PFSK-1 (cell line): Measurements from ENCODE around the gene ARHGEF11.

Experiments
- TAF1 ChIP-seq: IDR thresholded peaks from 2 replicates; pipeline ENCODE4 v1.6.1; 2012; ENCODE audit warnings: low read length, control low read depth, borderline replicate concordance; ENCODE audit not compliant: insufficient read depth
- TF ChIP-seq, protein P1 (sequence below), 2 experiments: IDR thresholded peaks; 2 replicates each; pipeline versions ENCODE4 v1.6.1 to v1.8.0; 2011 to 2012; ENCODE audit warnings: low read depth in 2 of 2, low read length in 2 of 2, control low read depth in 1 of 2, inconsistent platforms in 1 of 2, mild to moderate bottlenecking in 1 of 2, moderate library complexity in 1 of 2; ENCODE audit not compliant: insufficient read depth in 1 of 2

DNA sequence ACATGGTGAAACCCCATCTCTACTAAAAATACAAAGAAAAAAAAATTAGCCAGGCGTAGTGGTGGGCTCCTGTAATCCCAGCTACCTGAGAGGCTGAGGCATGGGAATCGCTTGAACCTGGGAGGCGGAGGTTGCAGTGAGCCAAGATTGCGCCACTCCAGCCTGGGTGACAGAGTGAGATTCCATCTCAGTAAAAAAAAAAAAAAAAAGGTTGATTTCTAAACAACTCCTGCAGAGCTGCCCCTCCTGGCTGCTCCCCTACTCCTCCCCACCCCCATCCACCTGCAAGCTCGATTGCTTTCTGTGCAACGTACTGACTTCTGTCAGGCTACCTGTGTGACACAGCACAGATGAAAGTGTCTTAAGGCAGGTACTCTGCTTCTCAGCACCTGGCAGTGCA lies 40.8 kb upstream of the ARHGEF11 start:
- TF ChIP-seq TAF1 = no peak
- TF ChIP-seq, protein P1, sequence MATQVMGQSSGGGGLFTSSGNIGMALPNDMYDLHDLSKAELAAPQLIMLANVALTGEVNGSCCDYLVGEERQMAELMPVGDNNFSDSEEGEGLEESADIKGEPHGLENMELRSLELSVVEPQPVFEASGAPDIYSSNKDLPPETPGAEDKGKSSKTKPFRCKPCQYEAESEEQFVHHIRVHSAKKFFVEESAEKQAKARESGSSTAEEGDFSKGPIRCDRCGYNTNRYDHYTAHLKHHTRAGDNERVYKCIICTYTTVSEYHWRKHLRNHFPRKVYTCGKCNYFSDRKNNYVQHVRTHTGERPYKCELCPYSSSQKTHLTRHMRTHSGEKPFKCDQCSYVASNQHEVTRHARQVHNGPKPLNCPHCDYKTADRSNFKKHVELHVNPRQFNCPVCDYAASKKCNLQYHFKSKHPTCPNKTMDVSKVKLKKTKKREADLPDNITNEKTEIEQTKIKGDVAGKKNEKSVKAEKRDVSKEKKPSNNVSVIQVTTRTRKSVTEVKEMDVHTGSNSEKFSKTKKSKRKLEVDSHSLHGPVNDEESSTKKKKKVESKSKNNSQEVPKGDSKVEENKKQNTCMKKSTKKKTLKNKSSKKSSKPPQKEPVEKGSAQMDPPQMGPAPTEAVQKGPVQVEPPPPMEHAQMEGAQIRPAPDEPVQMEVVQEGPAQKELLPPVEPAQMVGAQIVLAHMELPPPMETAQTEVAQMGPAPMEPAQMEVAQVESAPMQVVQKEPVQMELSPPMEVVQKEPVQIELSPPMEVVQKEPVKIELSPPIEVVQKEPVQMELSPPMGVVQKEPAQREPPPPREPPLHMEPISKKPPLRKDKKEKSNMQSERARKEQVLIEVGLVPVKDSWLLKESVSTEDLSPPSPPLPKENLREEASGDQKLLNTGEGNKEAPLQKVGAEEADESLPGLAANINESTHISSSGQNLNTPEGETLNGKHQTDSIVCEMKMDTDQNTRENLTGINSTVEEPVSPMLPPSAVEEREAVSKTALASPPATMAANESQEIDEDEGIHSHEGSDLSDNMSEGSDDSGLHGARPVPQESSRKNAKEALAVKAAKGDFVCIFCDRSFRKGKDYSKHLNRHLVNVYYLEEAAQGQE (IDR thresholded peaks at IDR 0.05; ENCODE audit: insufficient read depth in 1 of 2, low read depth in 2 of 2, low read length in 2 of 2) = no peak
